Stimulated activated naive CD8-positive, alpha-beta T cell treated with anti-CD3 and anti-CD28 coated beads, Interleukin-15, Interleukin-2, amounts not matched to agents 100 ng/mL and 50 ng/mL, for 24 hours (primary cell): ENCODE results near the gene IL1RN.

Source experiments
- H3K27ac Mint-ChIP-seq: one replicate; pipeline ENCODE4 v1.8.0; 2021; ENCODE audit warnings: mild to moderate bottlenecking, mixed read lengths
- H3K27me3 Mint-ChIP-seq: one replicate; pipeline ENCODE4 v1.8.0; 2021; ENCODE audit warnings: mixed read lengths
- H3K36me3 Mint-ChIP-seq: one replicate; pipeline ENCODE4 v1.8.0; 2021; ENCODE audit warnings: low read depth, mixed read lengths
- H3K4me1 Mint-ChIP-seq: one replicate; pipeline ENCODE4 v1.8.0; 2021; ENCODE audit warnings: low read depth, mixed read lengths
- H3K4me3 Mint-ChIP-seq: one replicate; pipeline ENCODE4 v1.8.0; 2021; ENCODE audit warnings: mild to moderate bottlenecking, mixed read lengths
- H3K9me3 Mint-ChIP-seq: one replicate; pipeline ENCODE4 v1.8.0; 2021; ENCODE audit warnings: mixed read lengths

The IL1RN gene

DNA sequence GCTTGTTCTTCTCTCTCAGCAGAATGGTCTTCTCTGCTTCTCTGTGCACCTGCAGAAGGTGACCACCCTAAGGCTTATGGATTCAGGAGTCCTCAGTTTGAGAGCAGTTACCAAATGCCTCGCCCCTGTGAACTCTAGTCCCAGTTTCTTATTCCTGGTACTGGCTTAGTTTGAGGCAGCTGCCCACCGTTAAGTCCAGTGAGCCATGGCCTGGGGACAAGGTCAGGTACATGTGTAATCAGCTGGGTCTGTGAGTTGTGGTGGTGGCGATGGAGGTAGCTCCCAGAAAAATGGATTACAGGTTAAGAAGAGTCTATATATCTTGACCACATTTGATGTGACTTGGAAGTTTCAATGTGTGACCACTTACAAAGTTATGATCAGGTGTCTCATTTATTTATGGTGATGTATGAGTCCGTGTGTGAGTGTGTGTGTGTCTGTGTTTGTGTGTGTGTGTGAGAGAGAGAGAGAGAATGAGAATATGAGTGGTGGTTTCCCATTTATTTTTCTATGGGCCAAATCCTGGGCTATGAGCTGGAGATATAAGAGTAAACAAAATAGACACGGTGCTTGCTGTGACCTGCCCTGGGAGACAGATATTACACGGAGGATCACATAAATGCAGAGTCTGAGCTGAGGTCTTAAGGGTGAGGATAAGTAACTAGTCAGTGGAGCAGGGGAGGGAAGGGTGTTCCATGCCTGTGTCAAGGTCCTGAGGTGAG lies 13.0 kb upstream of the IL1RN start:
- Mint-ChIP-seq H3K27ac (no peak overlapping the region), H3K9me3 (no peaks in the 10 kb centered on the region), H3K4me1 (peaks cover 2% of the 10 kb centered on the region), H3K36me3 (no peaks in the 10 kb centered on the region), H3K27me3 (peaks cover 3% of the 10 kb centered on the region), H3K4me3 (no peak overlapping the region)

DNA sequence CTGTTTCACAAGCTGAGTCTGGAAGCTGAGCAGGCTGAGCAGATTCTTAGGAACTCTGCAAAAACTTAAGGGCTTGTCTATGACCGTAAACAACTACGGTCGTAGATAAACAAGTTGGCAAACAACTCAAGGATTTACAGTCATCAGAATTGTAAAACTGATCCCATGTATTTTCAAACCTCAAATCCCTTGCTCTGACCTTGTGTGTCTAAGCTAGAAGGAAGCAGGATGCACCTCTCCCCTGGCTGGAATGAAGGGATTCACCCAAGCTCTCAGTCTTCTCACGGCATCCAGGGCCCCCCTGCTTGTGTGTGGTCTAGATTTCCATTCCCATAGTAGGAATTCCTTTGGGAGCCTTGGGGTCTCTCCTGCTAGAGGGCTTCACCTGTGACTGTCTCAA lies 12.4 kb upstream of the IL1RN start:
- Mint-ChIP-seq H3K36me3 (no peaks in the 10 kb centered on the region), H3K9me3 (no peaks in the 10 kb centered on the region), H3K27ac (no peak overlapping the region), H3K4me3 (no peak overlapping the region), H3K4me1 (no peaks in the 10 kb centered on the region), H3K27me3 (peaks cover under 1% of the 10 kb centered on the region)

DNA sequence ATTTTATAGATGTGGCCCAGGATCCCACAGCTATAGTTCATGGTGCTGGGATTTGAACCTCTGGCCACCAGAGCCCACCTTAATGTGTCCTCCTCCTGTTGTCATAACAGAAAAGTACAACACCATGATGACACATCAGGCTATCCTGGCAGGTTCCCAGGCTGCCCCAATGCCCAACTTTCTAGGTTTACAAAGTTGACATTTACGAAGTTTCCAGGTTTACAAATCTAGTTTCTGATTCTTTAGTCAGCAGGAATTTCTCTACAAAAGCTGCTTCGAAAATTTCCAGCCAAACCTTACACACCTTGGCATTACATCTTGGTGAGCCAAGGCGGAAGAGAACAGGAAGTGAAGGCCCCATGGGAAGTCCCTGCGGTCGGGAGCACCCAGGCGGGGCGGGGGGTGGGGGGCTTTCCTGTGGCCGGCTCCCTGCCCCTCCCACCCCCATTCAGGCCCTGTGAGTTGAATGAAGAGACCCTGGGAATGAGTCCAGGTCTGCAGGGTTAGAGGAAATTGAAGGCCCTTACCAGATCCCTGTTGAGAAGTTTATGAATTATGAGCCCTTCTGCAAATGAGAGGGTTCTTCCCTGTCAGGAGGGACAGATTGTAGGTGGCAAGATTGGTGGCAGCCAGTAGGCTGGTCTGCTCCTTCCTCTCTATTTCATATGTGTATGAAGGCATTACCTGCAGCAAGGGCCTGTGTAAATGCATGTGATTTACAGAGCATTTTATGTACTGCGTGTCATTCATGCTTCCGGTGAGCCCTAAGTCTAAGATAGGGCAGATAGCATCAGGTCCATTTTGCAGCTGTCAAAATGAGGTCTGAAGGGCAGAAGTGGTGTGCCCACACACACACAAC lies 11.1 kb upstream of the IL1RN start:
- H3K27me3 Mint-ChIP-seq, result peaks cover 4% of the 10 kb centered on the region
- H3K4me3 Mint-ChIP-seq, result peak overlapping the region; percentile 3
- peak overlapping the region; percentile 34 for H3K27ac Mint-ChIP-seq
- no peaks in the 10 kb centered on the region for H3K9me3 Mint-ChIP-seq
- no peaks in the 10 kb centered on the region for H3K36me3 Mint-ChIP-seq
- peaks cover 5% of the 10 kb centered on the region for H3K4me1 Mint-ChIP-seq

DNA sequence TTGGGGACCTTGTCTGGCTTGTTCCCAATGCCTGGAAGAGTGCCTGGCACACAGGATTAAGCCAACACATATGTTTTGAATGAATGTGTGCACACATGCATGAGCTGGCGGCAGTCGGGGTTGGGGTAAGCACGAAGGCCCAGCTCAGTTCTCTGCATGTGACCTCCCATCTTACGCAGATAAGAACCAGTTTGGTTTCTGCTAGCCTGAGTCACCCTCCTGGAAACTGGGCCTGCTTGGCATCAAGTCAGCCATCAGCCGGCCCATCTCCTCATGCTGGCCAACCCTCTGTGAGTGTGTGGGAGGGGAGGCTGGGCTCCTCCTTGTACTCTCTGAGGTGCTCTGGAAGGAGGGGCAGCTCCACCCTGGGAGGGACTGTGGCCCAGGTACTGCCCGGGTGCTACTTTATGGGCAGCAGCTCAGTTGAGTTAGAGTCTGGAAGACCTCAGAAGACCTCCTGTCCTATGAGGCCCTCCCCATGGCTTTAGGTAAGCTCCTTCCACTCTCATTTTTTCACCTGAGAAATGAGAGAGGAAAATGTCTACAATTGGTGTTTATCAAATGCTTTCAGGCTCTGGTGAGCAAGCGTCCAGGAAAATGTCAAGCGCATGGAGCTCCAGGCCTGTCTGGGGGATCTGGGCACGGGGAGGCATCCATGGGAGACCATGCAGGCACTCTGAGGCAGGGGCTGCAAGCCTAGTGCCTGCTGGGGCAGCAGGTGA lies 9.7 kb upstream of the IL1RN start:
- H3K27ac Mint-ChIP-seq, result no peak overlapping the region
- no peak overlapping the region for H3K4me3 Mint-ChIP-seq

DNA sequence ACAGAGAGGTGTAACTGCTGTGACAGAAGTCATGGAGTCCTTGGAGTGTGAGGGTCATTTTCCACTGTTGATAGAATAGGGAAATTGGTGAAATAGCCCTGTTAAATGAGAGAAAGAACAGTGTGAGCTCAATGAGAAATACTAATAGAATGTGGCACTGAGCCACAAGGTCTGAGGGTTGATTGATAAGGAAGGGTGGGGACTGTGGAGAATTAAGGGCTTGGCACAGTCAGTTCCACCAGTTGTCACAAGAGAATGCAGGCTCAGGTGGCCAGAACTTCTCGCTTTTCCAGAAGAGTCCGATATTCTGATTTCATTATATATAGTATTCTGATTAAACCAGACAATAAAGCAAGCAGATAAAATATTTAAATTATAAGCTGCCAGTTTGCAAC lies 9.1 kb upstream of the IL1RN start:
- H3K4me3 Mint-ChIP-seq, result no peak overlapping the region
- peaks cover 8% of the 10 kb centered on the region for H3K4me1 Mint-ChIP-seq
- H3K27ac Mint-ChIP-seq, result no peak overlapping the region
- peaks cover 5% of the 10 kb centered on the region for H3K27me3 Mint-ChIP-seq
- no peaks in the 10 kb centered on the region for H3K9me3 Mint-ChIP-seq
- no peaks in the 10 kb centered on the region for H3K36me3 Mint-ChIP-seq

More for the DNA sequence above, 9.7 kb upstream of the IL1RN start:
- H3K27me3 Mint-ChIP-seq, result peaks cover 5% of the 10 kb centered on the region
- H3K9me3 Mint-ChIP-seq, result no peaks in the 10 kb centered on the region
- H3K36me3 Mint-ChIP-seq, result no peaks in the 10 kb centered on the region
- peaks cover 6% of the 10 kb centered on the region for H3K4me1 Mint-ChIP-seq

DNA sequence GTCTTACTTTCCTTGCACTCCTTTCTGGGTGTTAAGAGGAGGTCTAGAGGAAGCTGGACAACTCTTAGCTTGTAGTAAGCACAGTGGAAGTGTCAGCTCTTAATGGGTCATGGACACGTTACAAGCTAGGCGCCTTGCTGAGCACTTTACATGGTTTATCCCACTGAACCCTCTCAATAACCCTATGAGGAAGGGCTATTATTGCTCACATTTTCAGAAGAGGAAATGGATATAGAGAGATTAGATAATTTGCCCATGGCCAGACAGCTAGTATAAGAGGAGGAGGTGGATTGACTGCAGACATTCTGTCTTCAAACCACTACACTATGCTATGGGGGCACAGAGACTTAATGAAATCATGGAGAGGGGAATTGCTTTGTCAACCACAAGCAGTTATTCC lies 8.3 kb upstream of the IL1RN start:
- Mint-ChIP-seq H3K9me3 (no peaks in the 10 kb centered on the region), H3K4me1 (peaks cover 17% of the 10 kb centered on the region)

DNA sequence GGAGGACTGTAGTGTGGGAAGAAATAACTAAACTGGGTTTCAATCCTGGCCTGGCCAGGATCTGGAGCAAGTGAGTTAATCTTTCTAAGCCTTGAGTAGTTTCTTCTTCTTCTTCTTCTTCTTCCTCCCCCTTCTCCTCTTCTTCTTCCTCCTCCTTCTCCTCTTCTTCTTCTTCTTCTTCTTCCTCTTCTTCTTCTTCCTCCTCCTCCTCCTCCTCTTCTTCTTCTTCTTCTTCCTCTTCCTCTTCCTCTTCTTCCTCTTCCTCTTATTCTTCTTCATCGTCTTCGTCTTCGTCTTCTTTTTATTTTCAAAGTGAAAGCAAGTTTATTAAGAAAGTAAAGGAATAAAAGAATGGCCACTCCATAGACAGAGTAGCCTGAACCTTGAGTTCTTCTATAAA lies 6.5 kb upstream of the IL1RN start:
- Mint-ChIP-seq H3K27ac (no peak overlapping the region), H3K4me1 (peaks cover 34% of the 10 kb centered on the region), H3K27me3 (peaks cover 17% of the 10 kb centered on the region), H3K36me3 (no peaks in the 10 kb centered on the region), H3K4me3 (no peak overlapping the region), H3K9me3 (no peaks in the 10 kb centered on the region)

More for the DNA sequence above, 8.3 kb upstream of the IL1RN start:
- no peak overlapping the region for H3K4me3 Mint-ChIP-seq
- peaks cover 12% of the 10 kb centered on the region for H3K27me3 Mint-ChIP-seq
- H3K36me3 Mint-ChIP-seq, result no peaks in the 10 kb centered on the region
- no peak overlapping the region for H3K27ac Mint-ChIP-seq

DNA sequence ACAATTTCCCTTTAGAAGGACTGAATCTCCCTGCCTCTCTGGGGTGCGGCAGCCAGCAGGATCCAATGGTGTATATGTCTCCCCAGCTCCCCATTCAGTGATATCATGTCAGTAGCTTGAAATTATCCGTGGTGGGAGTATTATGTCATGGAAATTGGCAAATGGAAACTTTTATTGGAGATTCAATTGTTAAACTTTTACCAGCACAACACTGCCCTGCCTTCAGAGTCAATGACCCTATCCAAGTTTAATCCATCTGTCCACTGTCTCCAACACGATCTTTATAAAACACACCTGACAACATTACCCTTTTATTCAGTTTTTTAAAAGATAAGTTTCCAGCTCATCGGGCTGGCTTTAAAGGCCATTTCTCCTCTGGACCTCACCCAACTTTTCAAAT lies 5.0 kb upstream of the IL1RN start:
- H3K36me3 Mint-ChIP-seq, result no peaks in the 10 kb centered on the region
- peaks cover 43% of the 10 kb centered on the region for H3K4me1 Mint-ChIP-seq
- H3K4me3 Mint-ChIP-seq, result no peak overlapping the region
- H3K27me3 Mint-ChIP-seq, result peaks cover 17% of the 10 kb centered on the region
- peak overlapping the region; percentile 26 for H3K27ac Mint-ChIP-seq
- H3K9me3 Mint-ChIP-seq, result no peaks in the 10 kb centered on the region

DNA sequence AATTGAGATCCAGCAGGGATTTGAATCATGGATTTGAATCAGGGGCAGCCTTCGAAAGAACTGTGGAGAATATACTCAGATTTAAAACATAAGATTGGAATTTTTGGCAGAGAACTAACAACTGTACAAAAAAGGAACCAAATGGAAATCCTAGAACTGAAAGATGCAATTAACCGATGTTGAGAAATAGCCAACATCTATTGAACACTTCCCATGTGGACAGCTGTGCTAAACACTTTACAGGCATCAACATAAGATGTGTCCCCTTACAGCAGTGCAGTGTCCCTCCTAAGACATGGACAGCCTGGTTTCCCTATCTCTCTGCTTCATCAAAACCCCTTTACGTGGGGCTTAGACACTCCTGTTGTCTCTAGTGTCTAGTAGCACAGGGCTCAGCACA lies 3.7 kb upstream of the IL1RN start:
- H3K27ac Mint-ChIP-seq, result peak overlapping the region; percentile 77

DNA sequence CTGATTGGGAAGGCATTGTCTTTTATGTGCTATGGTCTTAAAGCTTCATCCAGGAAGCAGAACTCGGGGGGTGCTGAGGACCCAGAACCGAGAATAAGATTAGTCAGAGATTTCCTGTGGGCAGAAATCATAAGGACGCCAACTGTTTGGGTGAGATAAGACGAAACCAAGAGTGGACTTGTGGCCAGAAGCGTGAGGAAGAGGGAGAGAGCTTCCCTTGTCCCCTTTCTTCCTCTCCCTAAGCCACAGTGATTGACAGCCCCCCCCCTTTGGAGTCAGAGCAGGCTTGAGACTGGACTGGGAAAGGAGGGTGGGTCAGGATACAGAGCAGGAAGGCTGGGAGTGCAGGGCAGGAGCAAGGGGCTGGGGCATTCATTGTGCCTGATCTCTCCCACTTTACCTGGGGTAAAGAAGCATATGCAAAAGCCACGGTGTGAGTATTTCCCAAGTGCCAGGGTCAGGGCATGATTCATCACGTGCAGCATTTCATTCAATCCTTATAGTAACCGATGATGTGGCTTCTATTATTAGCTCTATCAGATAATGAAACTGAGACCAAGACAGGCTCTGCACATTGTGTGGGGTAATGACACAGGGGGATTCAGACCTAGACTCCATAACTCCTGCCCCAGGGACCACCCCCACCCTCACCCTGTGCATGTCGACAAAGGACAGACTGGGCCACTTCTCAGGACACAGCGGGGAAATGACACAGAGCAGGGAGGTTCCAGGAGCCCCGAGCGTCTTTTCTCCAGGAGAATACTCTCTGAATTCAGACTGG lies 3.0 kb upstream of the IL1RN start:
- no peaks in the 10 kb centered on the region for H3K9me3 Mint-ChIP-seq
- H3K4me3 Mint-ChIP-seq, result peak overlapping the region; percentile 63
- H3K4me1 Mint-ChIP-seq, result peaks cover 55% of the 10 kb centered on the region
- no peaks in the 10 kb centered on the region for H3K36me3 Mint-ChIP-seq
- H3K27me3 Mint-ChIP-seq, result peaks cover 17% of the 10 kb centered on the region
- peak overlapping the region; percentile 77 for H3K27ac Mint-ChIP-seq

More for the DNA sequence above, 3.7 kb upstream of the IL1RN start:
- no peaks in the 10 kb centered on the region for H3K9me3 Mint-ChIP-seq
- H3K4me1 Mint-ChIP-seq, result peaks cover 55% of the 10 kb centered on the region
- peaks cover 17% of the 10 kb centered on the region for H3K27me3 Mint-ChIP-seq
- H3K36me3 Mint-ChIP-seq, result no peaks in the 10 kb centered on the region
- peak overlapping the region; percentile 63 for H3K4me3 Mint-ChIP-seq

DNA sequence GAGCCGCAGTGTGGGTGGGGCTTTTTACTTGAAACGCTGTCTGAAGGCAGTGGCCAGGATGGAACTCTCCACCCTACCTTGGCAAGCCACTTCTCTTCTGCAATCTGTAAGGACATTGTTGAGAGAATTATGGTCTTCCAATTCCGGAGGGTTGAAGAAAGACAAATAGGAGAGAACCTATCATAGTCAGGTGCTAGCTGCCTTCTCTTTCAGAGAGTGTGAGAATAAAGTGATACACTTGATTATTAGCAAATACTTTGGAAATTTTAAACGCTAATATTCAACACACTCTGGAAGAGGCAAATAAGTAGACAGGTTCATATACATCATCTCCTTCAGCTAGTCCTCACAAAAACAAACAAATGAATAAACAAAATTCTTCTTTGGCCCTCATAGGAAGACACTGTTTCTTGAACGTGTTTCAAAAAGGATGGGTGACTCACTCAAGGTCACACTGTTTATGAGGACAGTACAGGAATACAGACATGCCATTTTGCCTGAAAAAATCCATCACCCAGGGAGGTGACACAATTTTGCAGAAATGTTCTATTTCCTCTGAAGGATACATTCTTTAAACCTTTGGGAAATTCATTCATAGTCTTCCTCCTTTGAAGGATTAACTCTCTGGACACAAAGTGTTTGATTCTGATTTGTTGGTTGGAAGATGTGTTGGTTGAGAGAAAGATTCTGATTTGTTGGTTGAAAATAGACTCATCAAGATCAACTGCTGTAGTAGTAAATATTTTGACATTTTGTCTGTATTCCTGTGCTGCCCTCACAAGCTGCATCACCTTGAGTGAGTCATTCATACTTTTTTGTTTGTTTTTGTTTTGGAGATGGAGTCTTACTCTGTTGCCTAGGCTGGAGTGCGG lies 2.2 kb upstream of the IL1RN start:
- Mint-ChIP-seq H3K27me3 (peaks cover 17% of the 10 kb centered on the region), H3K9me3 (no peaks in the 10 kb centered on the region), H3K36me3 (no peaks in the 10 kb centered on the region), H3K27ac (peak overlapping the region; percentile 53), H3K4me3 (no peak overlapping the region), H3K4me1 (peaks cover 55% of the 10 kb centered on the region)

DNA sequence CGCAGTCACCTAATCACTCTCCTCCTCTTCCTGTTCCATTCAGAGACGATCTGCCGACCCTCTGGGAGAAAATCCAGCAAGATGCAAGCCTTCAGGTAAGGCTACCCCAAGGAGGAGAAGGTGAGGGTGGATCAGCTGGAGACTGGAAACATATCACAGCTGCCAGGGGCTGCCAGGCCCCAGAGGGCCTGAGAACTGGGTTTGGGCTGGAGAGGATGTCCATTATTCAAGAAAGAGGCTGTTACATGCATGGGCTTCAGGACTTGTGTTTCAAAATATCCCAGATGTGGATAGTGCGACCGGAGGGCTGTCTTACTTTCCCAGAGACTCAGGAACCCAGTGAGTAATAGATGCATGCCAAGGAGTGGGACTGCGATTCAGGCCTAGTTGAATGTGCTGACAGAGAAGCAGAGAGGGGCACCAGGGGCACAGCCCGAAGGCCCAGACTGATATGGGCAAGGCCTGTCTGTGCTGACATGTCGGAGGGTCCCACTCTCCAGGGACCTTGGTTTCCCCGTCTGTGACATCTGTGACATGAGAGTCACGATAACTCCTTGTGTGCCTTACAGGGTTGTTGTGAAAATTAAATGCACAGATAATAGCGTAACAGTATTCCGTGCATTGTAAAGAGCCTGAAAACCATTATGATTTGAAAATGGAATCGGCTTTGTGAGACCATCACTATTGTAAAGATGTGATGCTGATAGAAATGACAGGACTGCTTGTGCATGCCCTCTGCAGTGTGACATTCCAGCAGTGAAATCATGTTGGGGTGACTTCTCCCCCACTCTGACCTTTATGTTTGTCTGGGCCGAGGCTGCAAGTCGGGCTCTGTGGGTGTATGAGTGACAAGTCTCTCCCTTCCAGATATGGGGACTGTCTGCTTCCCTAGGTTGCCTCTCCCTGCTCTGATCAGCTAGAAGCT lies 510 bp downstream of the IL1RN start:
- Mint-ChIP-seq H3K4me3 (no peak overlapping the region), H3K27me3 (peaks cover 12% of the 10 kb centered on the region), H3K9me3 (no peaks in the 10 kb centered on the region), H3K36me3 (no peaks in the 10 kb centered on the region), H3K27ac (no peak overlapping the region), H3K4me1 (peaks cover 49% of the 10 kb centered on the region)

DNA sequence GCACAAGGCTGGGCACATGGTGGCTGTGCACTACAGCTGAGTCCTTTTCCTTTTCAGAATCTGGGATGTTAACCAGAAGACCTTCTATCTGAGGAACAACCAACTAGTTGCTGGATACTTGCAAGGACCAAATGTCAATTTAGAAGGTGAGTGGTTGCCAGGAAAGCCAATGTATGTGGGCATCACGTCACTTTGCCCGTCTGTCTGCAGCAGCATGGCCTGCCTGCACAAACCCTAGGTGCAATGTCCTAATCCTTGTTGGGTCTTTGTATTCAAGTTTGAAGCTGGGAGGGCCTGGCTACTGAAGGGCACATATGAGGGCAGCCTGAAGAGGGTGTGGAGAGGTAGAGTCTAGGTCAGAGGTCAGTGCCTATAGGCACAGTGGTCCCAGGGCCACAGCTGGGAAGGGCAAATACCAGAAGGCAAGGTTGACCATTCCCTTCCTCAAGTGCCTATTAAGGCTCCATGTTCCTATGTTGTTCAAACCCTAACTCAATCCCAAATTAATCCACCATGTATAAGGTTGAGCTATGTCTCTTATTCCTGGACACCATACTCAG lies 2.2 kb downstream of the IL1RN start:
- Mint-ChIP-seq H3K36me3 (no peaks in the 10 kb centered on the region), H3K4me1 (peaks cover 33% of the 10 kb centered on the region), H3K9me3 (no peaks in the 10 kb centered on the region), H3K4me3 (no peak overlapping the region), H3K27ac (no peak overlapping the region), H3K27me3 (peaks cover 4% of the 10 kb centered on the region)
